SK-N-MC (cell line): Measurements from ENCODE around the gene CRY1.

ENCODE experiments used
- DNase-seq: peaks from one replicate; pipeline ENCODE4 v3.0.0-alpha.2; 2011; ENCODE audit warnings: low read depth, low spot score
- H3K27ac ChIP-seq: fragments of 200-600 bp; sonication (generic); 2 replicates; pipeline ENCODE4 v1.5.1; 2016; ENCODE audit warnings: mixed run types
- H3K36me3 ChIP-seq: fragments of 200-600 bp; sonication (generic); 2 replicates; pipeline ENCODE4 v1.6.1; 2017; ENCODE audit warnings: antibody characterized with exemption, low read length, mixed read lengths; ENCODE audit not compliant: insufficient read depth
- H3K4me3 ChIP-seq: fragments of 200-600 bp; sonication (generic); 2 replicates; pipeline ENCODE4 v1.5.1; 2016
- H3K9ac ChIP-seq: fragments of 200-600 bp; sonication (generic); 2 replicates; pipeline ENCODE4 v1.8.0; 2017; ENCODE audit warnings: mixed run types, mixed read lengths; ENCODE audit not compliant: insufficient read length
- H3K9me3 ChIP-seq: fragments of 200-600 bp; sonication (generic); 2 replicates; pipeline ENCODE4 v1.6.1; 2017; ENCODE audit warnings: low read depth, mild to moderate bottlenecking, antibody characterized with exemption, low read length, moderate library complexity, mixed read lengths
- EZH2 ChIP-seq: fragments of 200-600 bp; sonication (generic); IDR thresholded peaks from one replicate; pipeline ENCODE4 v1.6.1; 2017; ENCODE audit warnings: antibody characterized with exemption
- FOXP2 ChIP-seq: optimal IDR thresholded peaks from 2 replicates; pipeline ENCODE3; 2011; ENCODE audit warnings: mild to moderate bottlenecking, moderate library complexity; ENCODE audit not compliant: insufficient read depth; ENCODE audit errors: extremely low read length, control extremely low read depth
- POLR2AphosphoS5 ChIP-seq: IDR thresholded peaks from 2 replicates; pipeline ENCODE4 v1.6.1; 2012; ENCODE audit warnings: mild to moderate bottlenecking, low read depth, low read length, borderline replicate concordance

CRY1 gene

DNA sequence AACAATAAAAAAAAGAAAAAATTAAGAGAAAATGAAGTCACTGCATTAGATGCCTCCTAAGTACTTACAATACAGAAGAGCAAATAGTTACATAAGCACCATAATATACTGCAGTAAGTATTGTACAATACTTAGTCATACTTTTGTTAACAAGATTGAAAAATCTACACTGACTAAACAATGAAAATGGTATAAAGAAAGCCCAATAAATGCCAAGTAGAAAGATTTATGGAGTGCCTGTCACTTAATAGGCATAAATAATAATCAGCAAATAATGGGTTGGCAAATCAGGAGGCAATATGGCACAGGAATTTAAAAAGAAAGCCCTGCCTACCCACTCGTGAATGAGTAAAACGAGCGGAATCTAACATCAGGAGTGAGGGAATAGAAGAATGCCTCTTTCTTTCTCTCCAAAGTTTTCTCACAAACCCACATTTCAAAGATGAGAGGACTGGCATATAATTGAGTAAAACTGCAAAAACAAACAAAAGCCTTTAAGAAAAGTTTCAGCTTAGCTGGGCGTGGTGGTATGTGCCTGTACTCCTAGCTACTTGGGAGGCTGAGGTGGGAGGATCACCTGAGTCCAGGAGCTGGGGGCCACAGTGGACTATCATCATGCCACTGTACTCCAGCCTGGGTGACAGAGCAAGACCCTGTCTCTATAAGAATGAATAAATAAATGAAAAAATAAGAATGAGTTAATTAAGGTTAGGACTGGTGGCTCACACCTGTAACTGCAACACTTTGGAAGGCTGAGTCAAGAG is 36.1 kb downstream of the CRY1 start:
- no peak for TF ChIP-seq POLR2AphosphoS5
- no peak for TF ChIP-seq FOXP2
- TF ChIP-seq EZH2: no peak
- Histone ChIP-seq H3K9me3 (no peaks in the 10 kb centered on the region), H3K36me3 (no peaks in the 10 kb centered on the region), H3K4me3 (no peak overlapping the region), H3K9ac (no peak overlapping the region), H3K27ac (no peak overlapping the region)
- DNase-seq: no peak

- no peak overlapping the region for H3K27ac ChIP-seq
- no peak for DNase-seq
- H3K9me3 ChIP-seq: no peaks in the 10 kb centered on the region
- H3K36me3 ChIP-seq: no peaks in the 10 kb centered on the region
- no peak overlapping the region for H3K4me3 ChIP-seq
- TF ChIP-seq EZH2 (no peak), POLR2AphosphoS5 (no peak), FOXP2 (no peak)
- H3K9ac ChIP-seq: no peak overlapping the region
Observed at GRCh38 chr12:107053709-107054108, 39.6 kb downstream of the CRY1 start.

DNA sequence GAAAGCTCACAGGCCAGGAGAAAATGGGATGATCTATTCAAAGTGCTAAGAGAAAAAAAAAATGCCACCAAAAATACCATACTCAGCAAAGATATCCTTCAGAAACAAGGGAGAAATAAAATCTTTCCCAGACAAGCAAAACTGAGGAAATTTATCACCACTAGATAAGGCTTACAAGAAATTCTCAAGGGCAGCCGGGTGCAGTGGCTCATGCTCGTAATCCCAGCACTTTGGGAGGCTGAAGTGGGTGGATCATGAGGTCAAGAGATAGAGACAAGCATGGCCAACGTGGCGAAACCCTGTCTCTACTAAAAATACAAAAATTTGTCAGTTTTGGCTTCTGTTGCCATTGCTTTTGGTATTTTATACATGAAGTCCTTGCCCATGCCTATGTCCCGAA is 48.2 kb downstream of the CRY1 start:
- Histone ChIP-seq H3K27ac (no peak overlapping the region), H3K9ac (no peak overlapping the region), H3K36me3 (no peaks in the 10 kb centered on the region), H3K4me3 (no peak overlapping the region), H3K9me3 (no peaks in the 10 kb centered on the region)
- no peak for DNase-seq
- TF ChIP-seq FOXP2 (no peak), EZH2 (no peak), POLR2AphosphoS5 (no peak)

- no peaks in the 10 kb centered on the region for H3K9me3 ChIP-seq
- TF ChIP-seq EZH2: no peak
- no peaks in the 10 kb centered on the region for H3K36me3 ChIP-seq
- no peak overlapping the region for H3K4me3 ChIP-seq
- no peak overlapping the region for H3K9ac ChIP-seq
- DNase-seq: no peak
- no peak overlapping the region for H3K27ac ChIP-seq
Observed at GRCh38 chr12:107042801-107043200, 50.5 kb downstream of the CRY1 start.

DNA sequence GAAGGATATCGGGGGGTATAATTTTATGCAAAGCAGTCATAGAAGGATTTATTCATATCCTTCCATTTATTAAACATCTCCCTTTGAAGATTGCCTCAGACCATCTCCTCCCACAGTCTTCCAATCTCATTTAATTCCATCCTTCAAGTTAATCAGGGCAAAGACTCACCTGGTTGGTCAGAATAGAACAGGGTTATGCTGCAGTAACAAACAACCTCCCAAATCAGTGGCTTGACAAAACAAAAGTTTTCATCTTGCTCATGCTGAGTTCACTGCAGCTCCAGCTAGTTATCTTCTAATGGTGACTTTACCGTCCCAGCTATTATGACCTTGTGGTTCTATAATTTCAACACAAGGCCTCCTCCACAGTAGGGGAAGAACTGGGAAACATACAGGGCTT is 57.6 kb downstream of the CRY1 start:
- DNase-seq: no peak
- Histone ChIP-seq H3K27ac (no peak overlapping the region), H3K9me3 (no peaks in the 10 kb centered on the region), H3K9ac (no peak overlapping the region), H3K36me3 (no peaks in the 10 kb centered on the region), H3K4me3 (no peak overlapping the region)
- TF ChIP-seq EZH2 (no peak), FOXP2 (no peak), POLR2AphosphoS5 (no peak)

- Histone ChIP-seq H3K36me3 (no peaks in the 10 kb centered on the region), H3K4me3 (no peak overlapping the region), H3K9ac (no peak overlapping the region), H3K27ac (no peak overlapping the region), H3K9me3 (no peaks in the 10 kb centered on the region)
- no peak for DNase-seq
- no peak for TF ChIP-seq FOXP2
- no peak for TF ChIP-seq EZH2
- TF ChIP-seq POLR2AphosphoS5: no peak
Observed at GRCh38 chr12:107033758-107034739, 59.3 kb downstream of the CRY1 start.

- H3K9me3 ChIP-seq: no peaks in the 10 kb centered on the region
- no peak for DNase-seq
- H3K4me3 ChIP-seq: no peak overlapping the region
- no peak for TF ChIP-seq FOXP2
- TF ChIP-seq POLR2AphosphoS5: no peak
- TF ChIP-seq EZH2: no peak
- H3K9ac ChIP-seq: no peak overlapping the region
- H3K36me3 ChIP-seq: no peaks in the 10 kb centered on the region
- no peak overlapping the region for H3K27ac ChIP-seq
Observed at GRCh38 chr12:107032266-107032665, 61.1 kb downstream of the CRY1 start.

DNA sequence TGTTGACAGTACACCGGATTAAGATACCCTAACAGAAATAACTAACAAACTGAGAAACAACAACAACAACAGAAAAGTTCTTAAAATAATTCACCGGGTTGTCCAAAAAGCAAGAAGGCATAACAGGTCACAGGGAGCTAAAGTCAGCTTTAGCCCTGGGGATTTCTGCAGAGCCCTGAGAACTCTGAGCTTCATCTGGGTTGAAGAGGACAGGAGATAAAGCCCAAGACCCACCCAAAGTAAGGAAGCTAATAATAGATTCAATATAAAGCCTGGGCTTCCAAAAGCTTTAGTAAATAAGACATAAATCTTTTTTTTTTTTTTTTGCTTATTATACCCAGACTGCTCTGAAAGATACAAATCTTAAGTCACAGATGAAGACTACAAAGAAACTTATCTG is 62.3 kb downstream of the CRY1 start:
- Histone ChIP-seq H3K36me3 (no peaks in the 10 kb centered on the region), H3K4me3 (no peak overlapping the region), H3K9me3 (no peaks in the 10 kb centered on the region), H3K27ac (no peak overlapping the region), H3K9ac (no peak overlapping the region)
- DNase-seq: no peak
- TF ChIP-seq FOXP2 (no peak), EZH2 (no peak), POLR2AphosphoS5 (no peak)
